Stimulated activated CD8-positive, alpha-beta memory T cell treated with anti-CD3 and anti-CD28 coated beads, Interleukin-15, amount 100 ng/mL, for 24 hours (primary cell): ENCODE results near the gene THADA.

Experiments used
- DNase-seq: peaks from one replicate; pipeline ENCODE4 v3.0.0-alpha.2; 2020; ENCODE audit warnings: low read depth

THADA gene

GRCh38 chr2:43186321-43186678, 409.5 kb downstream of the THADA start:
- no peak for DNase-seq

- DNase-seq, result no peak
Observed at GRCh38 chr2:43185146-43185545, 410.7 kb downstream of the THADA start.

- DNase-seq, result no peak
Observed at GRCh38 chr2:43184339-43184895, 411.4 kb downstream of the THADA start.

GRCh38 chr2:43183743-43184142, 412.1 kb downstream of the THADA start:
- no peak for DNase-seq

GRCh38 chr2:43180897-43181296, 414.9 kb downstream of the THADA start:
- DNase-seq, result no peak
